Cardiac fibroblast (primary cell): ENCODE data around the gene POLH.
"Not testable (repeated sequence)": the region's sequence is repeated elsewhere in the genome, so short reads cannot be mapped to it uniquely, and the experiment has no call there.

Source experiments
- DNase-seq, 2 donors: peaks; one replicate each; pipeline versions ENCODE4 v3.0.0 to v3.0.0-alpha.2; 2010; ENCODE audit warnings: low read depth in 2 of 2
- H3K4me3 ChIP-seq, 2 donors: replicated peaks in 1 of 2; 1 replicate in 1 of 2; 2 replicates in 1 of 2; pipeline ENCODE4 v1.5.1; 2011; ENCODE audit warnings: low read depth in 2 of 2, low read length in 2 of 2, mild to moderate bottlenecking in 2 of 2, moderate library complexity in 1 of 2
- CTCF ChIP-seq: IDR thresholded peaks from one replicate; pipeline ENCODE4 v1.5.1; 2011; ENCODE audit warnings: low read depth, mild to moderate bottlenecking, low read length, inconsistent platforms

The POLH gene

DNA sequence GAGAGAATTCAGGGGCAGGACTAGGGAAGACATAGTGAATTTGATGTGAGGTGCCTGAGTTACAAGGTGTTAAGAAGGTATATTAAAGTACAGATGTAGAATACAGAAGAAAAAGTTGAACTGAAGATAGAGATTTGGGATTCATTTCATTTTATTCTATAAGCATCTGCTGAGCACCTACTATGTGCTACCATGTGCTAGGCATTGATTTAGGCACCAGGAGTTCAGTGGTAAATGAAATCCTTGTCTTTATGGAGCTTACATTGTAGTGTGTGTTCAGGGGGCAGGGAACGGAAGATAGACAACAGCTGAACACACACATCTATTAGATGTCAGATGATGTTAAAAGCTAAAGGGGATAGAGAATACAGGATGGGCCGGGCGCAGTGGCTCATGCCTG is 71.6 kb downstream of the POLH start:
- TF ChIP-seq CTCF = no peak
- no peak for DNase-seq
- H3K4me3 ChIP-seq = no peak overlapping the region

DNA sequence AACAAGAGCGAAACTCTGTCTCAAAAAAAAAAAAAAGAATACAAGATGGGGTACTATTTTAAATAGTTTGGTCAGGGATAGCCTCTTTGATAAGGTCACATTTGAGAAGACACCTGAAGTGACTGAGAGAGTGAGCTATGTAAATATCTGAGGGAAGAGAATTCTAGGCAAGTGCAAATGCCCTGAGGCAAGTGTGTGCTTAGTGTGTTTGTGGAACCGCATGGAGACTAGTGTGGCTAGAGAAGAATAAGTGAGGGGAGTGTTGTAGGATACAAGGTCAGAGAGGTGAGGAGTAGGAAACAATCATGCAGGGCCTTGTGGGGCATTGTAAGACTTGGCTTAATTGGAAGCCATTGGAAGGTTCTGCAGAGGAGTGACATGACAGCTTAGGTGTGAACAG is 72.3 kb downstream of the POLH start:
- no peak overlapping the region for H3K4me3 ChIP-seq
- no peak for DNase-seq
- no peak for TF ChIP-seq CTCF

GRCh38 chr6:43652822-43653221 is 76.8 kb downstream of the POLH start:
- not testable (repeated sequence) for DNase-seq, H3K4me3 ChIP-seq

DNA sequence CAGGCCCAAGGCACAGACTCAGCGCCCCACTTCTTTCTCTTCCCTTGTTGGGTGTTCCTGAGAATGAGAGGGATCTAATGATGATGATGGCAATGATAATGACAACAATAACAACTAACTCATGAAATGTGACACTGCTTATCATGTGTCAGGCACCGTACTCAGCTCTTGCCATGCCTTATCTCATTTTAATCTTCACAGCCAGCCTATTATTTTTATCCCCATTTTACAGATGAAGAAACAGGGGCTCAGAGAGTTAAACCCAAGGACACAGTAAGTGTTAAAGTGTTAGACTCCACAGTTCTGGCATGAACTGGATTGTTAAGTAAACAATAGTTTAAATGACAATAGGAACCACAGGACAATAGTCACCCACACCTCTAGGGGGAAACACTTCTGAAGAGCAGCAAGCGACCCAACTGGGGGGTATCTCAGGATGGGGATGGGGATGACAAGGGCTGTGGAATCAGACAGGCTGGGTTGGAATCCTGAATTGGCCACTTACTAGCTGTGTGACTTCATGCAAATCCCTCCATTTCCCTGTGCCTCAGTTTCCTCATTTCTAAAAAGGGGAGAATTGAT is 81.3 kb downstream of the POLH start:
- no peak for DNase-seq
- no peak overlapping the region for H3K4me3 ChIP-seq
- no peak for TF ChIP-seq CTCF

DNA sequence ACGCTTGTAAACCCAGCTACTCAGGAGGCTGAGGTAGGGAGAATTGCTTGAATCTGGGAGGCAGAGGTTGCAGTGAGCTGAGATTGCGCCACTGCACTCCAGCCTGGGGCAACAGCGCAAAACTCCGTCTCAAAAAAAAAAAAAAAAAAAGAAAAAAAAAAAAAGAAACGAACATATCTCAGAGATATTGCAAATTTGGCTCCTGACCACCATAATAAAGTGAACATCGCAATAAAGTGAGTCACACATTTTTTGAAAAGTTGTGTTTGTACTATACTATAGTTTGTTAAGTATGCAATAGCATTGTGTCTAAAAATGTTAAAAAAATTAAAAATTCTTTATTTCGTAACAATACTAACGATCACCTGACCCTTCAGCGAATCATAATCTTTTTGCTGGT is 82.2 kb downstream of the POLH start:
- H3K4me3 ChIP-seq = no peak overlapping the region
- no peak for DNase-seq
- TF ChIP-seq CTCF = no peak

GRCh38 chr6:43662948-43663347 is 87.0 kb downstream of the POLH start:
- DNase-seq, H3K4me3 ChIP-seq: not testable (repeated sequence)
